GM21390 (cell line): ENCODE measurements around the gene SCN10A.

ENCODE experiments used
- ATAC-seq: cut with Tn5 transposase; IDR thresholded peaks from one replicate; pipeline ENCODE4 v1.9.1; 2021; ENCODE audit not compliant: unreplicated experiment

SCN10A gene

DNA sequence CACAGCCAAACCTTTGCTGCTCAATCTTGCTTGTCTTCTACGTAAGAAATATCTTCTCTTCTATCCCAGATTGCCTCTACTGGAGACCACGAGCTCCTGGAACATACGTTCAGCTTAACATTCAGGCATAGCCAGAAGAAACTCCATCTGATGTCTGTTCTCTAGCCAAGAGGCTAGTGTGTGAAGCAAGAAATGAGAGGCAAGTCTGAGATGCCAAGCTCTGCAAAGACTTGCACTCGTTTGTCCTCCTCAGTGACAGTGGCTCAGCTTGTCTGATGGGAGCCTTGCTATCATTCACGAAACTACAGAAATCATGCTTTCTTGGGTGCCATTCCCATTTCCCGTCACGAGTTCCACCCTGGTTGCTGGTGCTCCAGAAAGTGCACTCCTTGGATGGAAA, at the start of gene SCN10A:
TSS of gene SCN10A (minus strand) at position 192 of the 400 bp plus-strand sequence. CDS start 22,207 bp downstream, outside the sequence.
- ATAC-seq, result no peak

GRCh38 chr3:38853011-38853410, 37.0 kb upstream of the SCN10A start:
- no peak for ATAC-seq

- no peak for ATAC-seq
Observed at GRCh38 chr3:38843898-38844297, 27.9 kb upstream of the SCN10A start.

GRCh38 chr3:38842266-38842965, 26.4 kb upstream of the SCN10A start:
- ATAC-seq, result no peak

DNA sequence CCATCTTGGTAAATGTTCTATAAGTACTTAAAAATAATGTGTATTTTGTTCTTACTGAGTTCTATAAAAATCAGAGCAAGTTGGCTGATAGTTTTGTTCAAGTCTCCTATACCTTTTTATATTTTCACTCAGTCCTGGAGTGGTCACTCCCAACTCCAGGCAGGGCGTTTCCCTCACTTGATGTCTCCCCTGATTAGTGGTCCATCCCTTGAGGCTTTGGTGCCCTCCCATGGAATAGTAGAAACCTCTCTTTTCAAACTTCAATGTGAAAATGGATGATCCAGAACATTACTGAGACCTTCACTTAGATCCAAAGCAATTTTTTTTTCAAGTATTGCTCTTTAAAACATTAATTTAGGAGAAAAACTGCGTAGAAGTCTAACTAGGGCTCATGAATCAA, 25.0 kb upstream of the SCN10A start:
- ATAC-seq, result no peak

DNA sequence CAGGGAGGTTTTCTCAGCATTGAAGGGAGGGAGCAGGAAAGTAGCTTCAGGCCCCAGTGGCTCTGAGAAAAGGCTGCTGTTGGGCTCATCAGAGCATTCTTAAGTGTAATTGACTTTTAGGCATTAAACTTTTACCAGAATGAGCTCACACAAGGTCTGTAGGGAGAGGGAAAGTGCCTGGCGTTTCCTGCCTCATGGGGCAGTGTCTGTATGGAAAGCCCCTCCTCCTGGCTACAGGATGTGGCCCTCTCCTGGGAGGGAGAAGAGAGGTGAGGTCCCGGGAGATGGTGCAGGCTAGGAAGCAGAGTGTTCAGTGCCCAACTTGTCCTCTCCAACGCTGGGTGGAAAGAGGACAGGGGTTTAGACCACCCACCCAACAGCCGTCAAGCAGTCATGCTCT, 21.3 kb upstream of the SCN10A start:
- no peak for ATAC-seq

DNA sequence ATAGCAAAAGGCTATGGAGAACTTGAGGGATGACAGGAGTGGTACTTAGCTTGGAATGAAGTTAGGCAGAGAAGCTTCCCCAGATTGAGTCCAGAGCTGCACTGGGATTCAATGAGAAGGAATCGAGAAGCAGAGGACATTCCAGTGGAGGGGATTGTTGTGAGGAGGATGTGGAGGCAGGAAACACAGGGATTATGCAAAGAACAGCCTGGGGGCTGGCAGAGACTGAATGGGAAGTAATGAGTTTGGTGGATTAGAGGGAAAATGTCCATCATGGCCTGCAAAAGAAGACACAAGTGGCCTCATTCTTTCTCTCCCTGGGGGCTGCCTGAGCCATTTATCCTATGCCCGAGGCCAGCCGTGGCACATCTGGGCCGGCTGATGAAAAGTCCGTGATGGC, 20.5 kb upstream of the SCN10A start:
- no peak for ATAC-seq

DNA sequence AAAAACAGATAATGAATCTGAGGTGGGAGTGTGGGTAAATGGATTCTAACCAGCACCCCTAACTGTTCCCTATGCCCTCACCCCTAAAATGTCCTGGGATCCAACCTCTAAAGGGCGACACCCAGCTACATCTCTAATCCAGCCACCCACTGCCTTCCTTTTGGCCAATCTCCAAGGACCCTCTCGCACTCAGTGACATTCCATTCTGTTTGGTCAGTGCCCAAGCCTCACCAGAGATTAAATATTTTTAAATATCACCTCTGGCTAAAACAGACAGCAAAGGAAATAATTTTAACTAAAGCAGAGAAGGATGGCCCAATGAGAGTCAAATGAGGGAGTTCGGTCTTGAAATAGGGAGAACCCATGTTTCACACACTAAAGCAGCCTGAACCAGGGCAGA, 19.9 kb upstream of the SCN10A start:
- ATAC-seq, result no peak

GRCh38 chr3:38834717-38835116, 18.7 kb upstream of the SCN10A start:
- no peak for ATAC-seq

DNA sequence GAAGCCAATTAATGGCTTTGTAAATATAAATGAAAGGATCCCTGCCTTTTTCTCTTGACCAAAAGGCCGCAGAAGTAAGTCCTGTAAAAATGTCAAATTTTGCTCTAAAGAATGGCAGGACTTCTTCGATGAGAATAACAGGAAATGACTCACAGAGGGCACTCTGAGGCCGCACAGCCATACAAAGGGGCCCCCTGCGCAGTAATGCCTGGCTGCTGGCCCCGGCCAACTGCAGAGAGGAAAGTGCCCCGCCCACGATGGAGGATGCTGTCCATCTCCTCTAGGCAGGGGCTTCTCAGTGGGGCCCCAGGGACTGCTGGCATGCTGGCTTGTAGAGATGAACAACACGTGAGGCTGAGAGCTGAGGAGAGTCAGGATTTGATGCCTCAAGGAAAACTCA, 18.1 kb upstream of the SCN10A start:
- no peak for ATAC-seq

- no peak for ATAC-seq
Observed at GRCh38 chr3:38829404-38829803, 13.4 kb upstream of the SCN10A start.

GRCh38 chr3:38828681-38829080, 12.7 kb upstream of the SCN10A start:
- ATAC-seq, result no peak

GRCh38 chr3:38827791-38828190, 11.8 kb upstream of the SCN10A start:
- no peak for ATAC-seq

DNA sequence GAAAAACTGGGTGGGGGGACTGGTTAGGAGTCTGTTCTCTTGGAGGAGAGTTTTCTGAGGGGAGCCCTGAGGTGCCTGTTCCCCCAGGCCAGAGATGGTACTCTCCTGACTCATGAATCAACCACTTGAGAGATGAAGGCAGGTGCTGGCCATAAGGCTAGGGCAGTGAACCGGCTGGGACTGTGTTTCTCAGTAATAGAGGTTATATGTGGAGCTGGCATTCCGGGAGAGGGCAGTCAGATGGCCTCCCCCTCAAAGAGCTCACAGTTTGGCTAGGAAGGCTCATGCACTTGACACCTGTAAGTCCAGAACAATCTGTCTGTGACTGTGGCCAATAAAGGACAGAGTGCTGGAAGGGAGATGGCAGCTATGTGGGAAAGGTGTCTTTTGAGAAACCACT, 10.0 kb upstream of the SCN10A start:
- no peak for ATAC-seq

DNA sequence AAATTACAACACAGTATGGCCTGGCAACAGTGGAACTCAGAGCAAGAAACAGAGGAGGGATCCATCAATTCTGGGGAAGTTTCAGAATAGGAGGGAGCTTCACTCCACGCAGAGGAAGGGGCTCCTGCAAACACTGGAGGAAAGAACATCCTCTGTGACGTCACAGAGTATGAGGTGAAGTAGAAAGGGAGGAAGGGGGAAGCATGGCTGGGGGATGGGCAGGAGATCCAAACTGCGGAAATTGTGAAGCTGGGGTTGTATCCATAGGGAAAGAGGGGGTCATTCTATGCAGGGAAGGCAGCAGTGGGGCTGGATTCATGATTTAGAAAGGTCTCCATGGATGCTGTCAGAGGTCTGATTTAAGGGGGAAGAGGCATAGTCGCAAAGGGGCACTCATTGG, 8.3 kb upstream of the SCN10A start:
- no peak for ATAC-seq

- no peak for ATAC-seq
Observed at GRCh38 chr3:38823722-38824121, 7.7 kb upstream of the SCN10A start.

DNA sequence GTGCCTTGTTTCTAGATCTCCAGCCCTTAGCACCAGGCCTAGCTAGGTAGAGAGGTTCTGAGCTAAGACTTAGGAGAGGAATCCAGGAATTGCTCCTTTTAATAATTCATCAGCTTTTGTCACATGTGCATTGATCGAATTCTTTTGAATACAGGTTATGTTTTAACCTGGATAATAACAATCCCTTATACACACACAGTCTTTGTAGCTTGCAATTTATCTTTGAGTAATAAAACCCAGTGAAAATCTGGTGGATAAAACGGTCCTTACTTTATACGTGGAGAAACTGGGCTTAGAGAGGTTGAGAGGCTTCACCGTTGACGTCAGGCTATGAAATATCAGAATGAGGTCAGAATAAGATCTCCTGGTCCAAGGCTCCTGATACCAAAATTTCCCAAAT, 7.2 kb upstream of the SCN10A start:
- ATAC-seq, result no peak

DNA sequence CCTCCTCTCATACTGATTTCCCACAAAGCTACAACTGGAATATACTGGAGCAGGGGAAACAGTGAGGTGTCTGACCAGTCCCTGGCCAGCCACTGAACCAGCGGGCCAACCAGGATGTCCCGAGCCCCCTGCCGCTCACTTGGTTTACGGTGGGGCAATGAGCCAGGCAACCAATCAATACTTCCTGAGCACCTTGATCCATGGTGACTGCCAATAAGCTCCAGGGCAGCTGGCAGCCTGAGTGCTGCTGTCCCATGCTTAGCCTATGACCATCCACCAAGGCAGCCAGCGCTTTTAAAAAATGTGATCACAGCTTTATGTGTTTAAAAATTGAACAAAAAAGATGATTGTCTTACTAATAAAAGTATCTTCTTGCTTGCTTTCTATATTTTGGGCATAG, 4.2 kb downstream of the SCN10A start:
- no peak for ATAC-seq

- no peak for ATAC-seq
Observed at GRCh38 chr3:38805765-38806386, 10.1 kb downstream of the SCN10A start.

- no peak for ATAC-seq
Observed at GRCh38 chr3:38805004-38805403, 11.0 kb downstream of the SCN10A start.

GRCh38 chr3:38800511-38800910, 15.5 kb downstream of the SCN10A start:
- no peak for ATAC-seq

DNA sequence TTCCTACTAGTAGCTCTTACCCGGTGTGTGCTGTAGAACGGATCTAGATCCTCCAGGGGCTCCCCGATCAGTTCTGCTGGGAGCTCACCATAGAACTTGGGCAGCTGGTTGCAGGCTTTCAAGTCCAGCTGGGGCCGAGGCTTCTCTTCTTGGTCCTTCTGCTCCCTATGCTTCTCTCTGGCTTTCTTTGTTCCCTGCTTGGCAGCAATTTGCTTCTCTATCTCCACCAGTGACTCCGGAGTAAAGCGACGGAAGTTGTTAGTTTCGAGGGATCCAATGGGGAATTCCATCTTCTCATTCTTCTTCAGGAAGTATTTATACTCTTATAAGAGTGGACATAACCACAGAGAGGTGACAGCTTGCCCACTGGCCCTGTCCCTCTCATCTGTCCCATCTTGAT, 22.3 kb downstream of the SCN10A start:
- ATAC-seq, result no peak

GRCh38 chr3:38792983-38793382, 23.0 kb downstream of the SCN10A start:
- ATAC-seq, result no peak
